Keratinocyte (primary cell): ENCODE results near the gene TEFM.

ENCODE experiments used
- CTCF ChIP-seq, 3 experiments: IDR thresholded peaks in 1 of 3; conservative IDR thresholded peaks in 1 of 3; optimal IDR thresholded peaks in 1 of 3; 2 replicates in 2 of 3; 3 replicates in 1 of 3; pipeline versions ENCODE3 to v1.5.1; 2011; ENCODE audit warnings: low read length in 3 of 3, mild to moderate bottlenecking in 3 of 3, moderate library complexity in 2 of 3, control low read depth in 1 of 3, inconsistent platforms in 1 of 3; ENCODE audit not compliant: insufficient read depth in 2 of 3; ENCODE audit errors: extremely low read depth in 1 of 3
- EZH2 ChIP-seq: IDR thresholded peaks from one replicate; pipeline ENCODE4 v1.6.1; 2012; ENCODE audit warnings: inconsistent platforms, mild to moderate bottlenecking, low read length, moderate library complexity

GRCh38 chr17:30864636-30865035, 41.4 kb downstream of the TEFM start:
- TF ChIP-seq EZH2 (no peak), CTCF (optimal IDR thresholded peaks at IDR 0.05 in 1 of 3, IDR thresholded peaks at IDR 0.05 in 1 of 3, conservative IDR thresholded peaks at IDR 0.05 in 1 of 3; ENCODE audit: extremely low read depth in 1 of 3, insufficient read depth in 2 of 3, low read length in 3 of 3) (no peak)
